ENCODE data around the gene BMP7.

The BMP7 gene

GRCh38 chr20:57247292-57247965 lies 19.0 kb downstream of the BMP7 start:
- no peak overlapping the region for H3K4me3 ChIP-seq (ENCODE audit: low read depth, low read length)
- no peak for DNase-seq
- peaks cover 15% of the 10 kb centered on the region for H3K4me1 ChIP-seq
- peaks cover 3% of the 10 kb centered on the region; the same call in 1 of the 2 replicates for H3K9me3 ChIP-seq
- no peaks in the 10 kb centered on the region for H3K27me3 ChIP-seq
- no peak for TF ChIP-seq CTCF (IDR thresholded peaks at IDR 0.05; ENCODE audit: low read depth, low read length)
- H3K36me3 ChIP-seq: no peaks in the 10 kb centered on the region

DNA sequence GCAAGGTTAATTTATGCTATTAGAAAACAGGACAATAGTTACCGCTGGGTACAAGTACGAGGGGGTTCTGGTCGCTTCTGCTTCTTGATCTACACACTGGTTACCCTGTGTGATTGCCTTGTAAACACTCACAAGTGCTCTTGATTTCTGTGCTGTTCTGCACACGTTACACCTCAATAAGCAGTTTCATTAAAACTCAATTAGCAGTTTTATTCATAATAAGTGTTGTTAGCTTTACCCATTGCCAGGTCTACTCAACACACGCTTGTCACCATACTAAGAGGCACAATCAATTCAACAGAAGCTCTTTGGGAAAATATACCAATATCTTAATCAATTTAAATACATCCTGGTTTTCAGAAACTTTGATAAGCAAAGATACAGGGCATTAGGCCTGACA lies 20.4 kb downstream of the BMP7 start:
- no peaks in the 10 kb centered on the region for H3K27me3 ChIP-seq
- no peak for TF ChIP-seq CTCF (IDR thresholded peaks at IDR 0.05; ENCODE audit: low read depth, low read length)
- H3K4me1 ChIP-seq: peaks cover 13% of the 10 kb centered on the region

GRCh38 chr20:57244627-57245214 lies 21.7 kb downstream of the BMP7 start:
- H3K27me3 ChIP-seq: no peaks in the 10 kb centered on the region
- DNase-seq: peak; percentile 78
- peaks cover 10% of the 10 kb centered on the region for H3K4me1 ChIP-seq
- H3K4me3 ChIP-seq (ENCODE audit: low read depth, low read length): no peak overlapping the region
- TF ChIP-seq CTCF (IDR thresholded peaks at IDR 0.05; ENCODE audit: low read depth, low read length): peak; percentile 34; the same call in 1 of the 2 replicates
- peaks cover 3% of the 10 kb centered on the region; the same call in 1 of the 2 replicates for H3K9me3 ChIP-seq
- H3K36me3 ChIP-seq: no peaks in the 10 kb centered on the region

More for the DNA sequence above, 20.4 kb downstream of the BMP7 start:
- no peak overlapping the region for H3K4me3 ChIP-seq (ENCODE audit: low read depth, low read length)
- H3K9me3 ChIP-seq: peaks cover 3% of the 10 kb centered on the region; the same call in 1 of the 2 replicates
- no peak for DNase-seq
- no peaks in the 10 kb centered on the region for H3K36me3 ChIP-seq

DNA sequence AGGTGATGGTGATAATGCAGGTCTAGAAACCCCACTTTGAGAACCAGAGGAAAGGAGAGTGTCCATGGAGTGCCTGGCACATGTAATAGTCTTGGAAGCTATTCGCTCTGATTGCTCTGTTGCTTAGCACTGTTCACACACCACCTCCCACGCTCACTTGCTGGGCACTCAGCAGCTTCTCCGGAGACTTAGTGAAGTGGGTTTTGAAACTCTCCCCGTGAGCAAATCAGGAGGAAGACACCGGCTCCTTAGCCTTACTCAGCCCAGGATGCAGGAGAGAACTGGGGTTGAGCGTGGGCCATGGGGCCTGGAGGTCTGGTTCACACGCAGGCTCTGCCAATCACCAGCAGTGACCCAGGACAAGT lies 22.2 kb downstream of the BMP7 start:
- Histone ChIP-seq H3K4me1 (peaks cover 10% of the 10 kb centered on the region), H3K4me3 (ENCODE audit: low read depth, low read length) (no peak overlapping the region), H3K27me3 (no peaks in the 10 kb centered on the region), H3K36me3 (no peaks in the 10 kb centered on the region), H3K9me3 (peaks cover 3% of the 10 kb centered on the region; the same call in 1 of the 2 replicates)
- TF ChIP-seq CTCF (IDR thresholded peaks at IDR 0.05; ENCODE audit: low read depth, low read length): no peak
- DNase-seq: no peak

DNA sequence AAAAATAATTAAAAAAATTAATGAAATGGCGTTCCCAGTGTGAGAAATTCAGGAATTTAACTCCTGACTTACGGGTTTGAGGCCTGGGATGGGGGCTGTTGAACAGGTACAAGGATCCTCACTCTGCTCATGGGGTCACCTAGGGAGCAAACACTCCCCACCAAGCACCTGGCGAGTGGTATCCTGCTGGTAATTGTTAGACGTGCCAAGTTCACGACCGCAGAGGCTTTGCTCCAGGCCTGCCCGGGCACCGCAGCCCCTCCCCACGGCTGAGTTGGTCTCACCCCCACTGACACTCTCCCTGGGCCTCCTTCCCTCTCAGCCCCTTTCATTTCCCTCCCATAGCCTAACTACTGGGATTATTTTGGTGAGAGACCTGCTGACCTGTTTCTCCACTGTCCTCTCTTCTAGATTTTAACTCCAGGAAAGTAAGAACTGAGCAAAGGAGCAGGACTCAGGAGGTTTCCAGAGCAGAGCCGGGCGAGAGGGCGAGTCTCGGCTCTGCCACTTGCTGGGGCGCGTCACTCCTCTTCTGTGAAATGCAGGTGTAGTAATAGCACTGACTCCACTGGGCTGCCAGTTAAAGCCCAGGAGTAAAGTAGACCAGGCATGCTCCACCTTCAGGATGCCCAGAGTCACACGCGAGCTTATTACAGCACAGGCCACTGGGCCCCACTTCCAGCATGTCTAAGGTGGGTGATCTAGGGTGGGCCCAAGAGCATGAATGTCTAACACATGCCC lies 22.8 kb downstream of the BMP7 start:
- DNase-seq: no peak
- no peak overlapping the region for H3K4me3 ChIP-seq (ENCODE audit: low read depth, low read length)
- H3K36me3 ChIP-seq: no peaks in the 10 kb centered on the region
- peaks cover 3% of the 10 kb centered on the region; the same call in 1 of the 2 replicates for H3K9me3 ChIP-seq
- TF ChIP-seq CTCF (IDR thresholded peaks at IDR 0.05; ENCODE audit: low read depth, low read length): no peak
- no peaks in the 10 kb centered on the region for H3K27me3 ChIP-seq
- peaks cover 10% of the 10 kb centered on the region for H3K4me1 ChIP-seq

Data from BE2C (cell line).